HG02870 (cell line): ENCODE results near the gene HAUS3.

ENCODE experiments used
- ATAC-seq: cut with Tn5 transposase; IDR thresholded peaks from one replicate; pipeline ENCODE4 v1.9.1; 2021; ENCODE audit warnings: mild to moderate bottlenecking, moderate library complexity; ENCODE audit not compliant: unreplicated experiment

HAUS3 gene

DNA sequence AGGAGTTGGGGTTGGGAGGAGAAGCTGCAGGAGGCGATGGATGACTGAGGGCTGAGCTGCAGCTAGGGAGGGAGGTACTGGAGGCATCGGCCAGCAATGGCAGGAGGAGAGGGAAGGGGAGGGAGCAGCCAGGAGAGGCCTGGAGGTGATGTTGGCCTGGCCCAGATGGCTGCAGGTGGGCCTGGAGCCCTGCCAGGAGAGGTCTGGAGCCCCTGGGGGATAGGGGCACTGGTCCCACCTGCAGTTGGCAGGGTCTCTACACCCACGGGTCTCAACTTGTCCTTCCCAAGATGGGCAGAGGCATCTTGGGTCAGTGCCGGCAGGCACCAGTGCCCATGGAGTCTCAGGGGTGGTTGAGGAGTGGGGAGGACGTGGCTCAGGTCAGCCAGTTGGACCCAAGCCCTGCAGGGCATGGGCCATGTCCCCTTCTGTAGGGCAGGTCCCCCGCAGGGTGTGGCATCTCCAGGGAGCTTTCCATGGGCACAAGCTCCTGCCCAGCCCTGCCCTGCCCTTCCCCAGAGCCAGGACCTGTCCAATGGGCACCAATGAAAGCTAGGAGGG lies 22.6 kb upstream of the HAUS3 start:
- no peak for ATAC-seq

DNA sequence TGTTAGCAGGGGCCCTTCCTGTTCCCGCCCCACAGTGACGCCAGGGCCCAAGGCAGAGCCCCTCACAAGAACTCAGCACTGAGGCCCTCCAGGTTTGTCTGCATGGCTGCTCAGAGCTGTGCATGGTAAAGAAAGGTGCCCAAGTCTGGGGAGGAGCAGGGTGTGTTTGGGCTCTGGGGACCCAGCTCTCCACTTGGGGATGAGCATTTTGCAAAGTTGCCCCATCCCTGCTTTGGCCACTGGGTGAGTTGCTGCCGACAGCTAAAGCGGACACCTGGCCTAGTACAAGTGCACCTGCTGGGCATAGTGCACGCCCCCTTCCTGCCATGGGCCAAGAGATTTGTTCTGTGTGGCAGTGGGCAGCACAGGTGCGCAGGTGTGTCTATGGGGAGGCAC lies 22.0 kb upstream of the HAUS3 start:
- no peak for ATAC-seq

GRCh38 chr4:2262944-2263250 lies 21.0 kb upstream of the HAUS3 start:
- no peak for ATAC-seq

DNA sequence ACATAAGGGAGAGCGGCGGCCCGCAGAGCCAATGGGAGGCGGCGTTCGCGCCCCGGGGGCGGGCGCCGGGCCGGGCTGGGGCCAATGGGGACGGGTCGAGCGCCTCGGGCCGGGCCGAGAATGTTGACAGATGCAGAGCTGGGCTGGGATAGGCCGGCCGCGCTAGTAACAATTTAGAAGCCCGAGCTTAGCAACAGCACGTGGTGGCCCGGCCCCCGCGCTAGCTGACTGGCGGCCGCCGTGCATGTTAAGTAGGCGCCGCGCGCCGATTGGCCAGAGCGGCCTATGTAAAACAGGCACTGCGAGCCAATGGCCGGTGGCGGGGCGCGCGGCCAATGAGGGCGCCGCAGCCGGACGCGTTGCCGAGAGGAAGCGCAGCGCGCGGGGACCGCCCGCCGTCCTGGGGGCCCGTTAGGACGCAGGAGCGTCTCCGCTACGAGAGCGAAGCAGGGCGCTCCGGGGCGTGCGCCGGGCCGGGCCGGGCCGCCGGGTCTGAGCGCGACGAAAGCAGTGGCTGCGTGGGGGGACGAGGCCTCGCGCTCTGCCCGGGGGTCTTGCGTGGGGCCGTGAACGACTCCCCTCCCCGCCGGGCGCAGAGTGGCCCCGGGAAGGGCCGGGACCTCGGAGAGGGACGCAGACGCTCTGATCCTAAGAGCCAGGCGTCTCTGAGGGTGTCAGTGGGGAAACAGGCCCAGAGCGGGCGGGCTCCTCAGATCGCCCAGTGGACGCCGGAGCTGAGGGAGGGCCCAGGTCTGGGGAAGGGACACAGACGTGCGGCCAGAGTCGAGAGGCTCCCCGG lies 20.4 kb upstream of the HAUS3 start:
- peak; percentile 93 for ATAC-seq

- ATAC-seq: no peak
These were observed 19.9 kb upstream of the HAUS3 start, which contains the start of gene MXD4 for GRCh38 chr4:2261853-2262144. MXD4 (minus strand) TSS chr4:2262109; CDS start chr4:2261980, 129 bp downstream.

- no peak for ATAC-seq
These were observed 19.4 kb upstream of the HAUS3 start for GRCh38 chr4:2261110-2261852.

- no peak for ATAC-seq
These were observed 18.6 kb upstream of the HAUS3 start for GRCh38 chr4:2260344-2261109.

- ATAC-seq: no peak
These were observed 17.8 kb upstream of the HAUS3 start for GRCh38 chr4:2259541-2260343.

GRCh38 chr4:2259036-2259540 lies 17.2 kb upstream of the HAUS3 start:
- ATAC-seq: no peak

DNA sequence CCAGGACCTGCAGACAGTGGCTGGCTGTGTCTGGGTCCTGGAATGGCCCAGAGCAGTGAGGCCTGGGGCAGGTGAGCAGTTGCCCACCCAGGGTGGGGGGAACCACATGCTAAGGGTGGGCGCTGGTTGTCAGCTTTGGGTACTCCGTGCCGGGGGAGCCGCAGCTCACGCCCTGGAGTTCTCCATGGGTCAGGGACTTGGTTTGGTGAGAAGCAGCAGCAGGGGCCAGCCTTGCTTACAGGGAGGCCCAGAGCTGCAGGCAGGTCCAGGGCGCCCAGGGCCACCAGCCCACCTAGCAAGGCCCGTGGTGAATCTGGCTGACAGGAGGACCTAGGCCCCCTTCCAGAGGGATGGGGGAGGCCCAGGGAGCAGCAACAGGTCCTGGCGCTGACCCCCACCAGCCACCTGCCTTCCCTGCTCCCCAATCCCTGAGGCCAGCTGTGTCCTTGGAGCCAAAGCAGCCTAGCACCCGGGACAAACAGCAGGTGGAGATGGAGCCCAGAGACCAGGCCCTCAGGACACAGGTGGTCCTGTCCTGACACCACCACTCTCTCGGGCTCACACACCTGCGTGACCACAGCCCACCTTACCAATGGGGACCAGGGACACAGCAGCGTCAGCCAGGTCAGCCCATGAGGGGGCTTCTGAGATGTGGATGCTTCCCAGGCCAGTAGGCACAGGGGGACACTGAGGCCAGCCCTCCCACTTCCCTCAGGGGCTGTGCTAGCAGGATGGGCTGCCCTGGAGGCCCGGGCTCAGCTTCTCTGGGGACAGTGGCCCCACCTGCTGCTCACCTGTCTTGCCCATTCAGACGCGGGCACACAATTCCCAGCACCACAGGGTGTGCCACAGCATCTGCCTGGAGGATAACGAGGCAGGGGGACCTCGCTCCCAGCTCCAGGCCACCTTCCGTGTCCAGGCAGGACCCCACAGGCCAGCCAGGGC lies 16.4 kb upstream of the HAUS3 start:
- no peak for ATAC-seq

DNA sequence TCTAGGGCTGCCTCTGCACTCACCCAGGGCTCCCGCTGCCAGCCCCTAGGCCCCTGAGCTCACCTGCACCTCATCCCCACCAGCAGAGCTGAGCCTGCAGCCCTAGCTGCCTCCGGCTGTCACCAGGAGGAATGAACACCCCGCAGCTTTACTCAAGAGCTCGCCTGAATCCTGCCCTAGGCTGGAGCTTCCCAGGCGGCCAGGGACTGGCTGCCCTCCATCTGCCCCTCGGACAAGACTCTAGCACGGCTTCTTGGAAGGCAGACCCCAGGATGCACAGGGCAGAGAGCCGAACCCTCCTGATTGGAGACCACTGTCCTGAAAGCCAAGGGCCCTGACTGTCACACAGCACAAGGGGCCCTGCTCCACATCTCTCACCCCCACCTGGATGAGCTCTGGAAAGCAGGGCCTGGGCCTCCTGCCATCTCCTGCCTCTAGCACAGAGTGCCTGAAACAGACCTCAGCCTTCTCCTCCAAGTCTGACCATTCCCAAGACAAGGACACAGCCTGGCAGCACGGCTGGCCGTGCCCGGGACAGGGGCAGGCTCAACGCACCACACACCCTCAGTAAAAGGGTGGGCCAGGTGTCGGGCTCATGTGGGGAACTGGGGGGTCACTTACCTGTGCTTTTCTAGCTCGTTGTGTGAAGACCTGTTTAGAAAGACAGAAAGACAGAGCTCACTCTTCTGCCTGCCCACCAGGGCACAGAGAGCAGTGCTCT lies 15.6 kb upstream of the HAUS3 start:
- ATAC-seq: no peak

GRCh38 chr4:2256781-2257191 lies 14.9 kb upstream of the HAUS3 start:
- ATAC-seq: no peak

GRCh38 chr4:2256156-2256731 lies 14.3 kb upstream of the HAUS3 start:
- ATAC-seq: no peak

- ATAC-seq: no peak
These were observed 13.7 kb upstream of the HAUS3 start for GRCh38 chr4:2255501-2256155.

DNA sequence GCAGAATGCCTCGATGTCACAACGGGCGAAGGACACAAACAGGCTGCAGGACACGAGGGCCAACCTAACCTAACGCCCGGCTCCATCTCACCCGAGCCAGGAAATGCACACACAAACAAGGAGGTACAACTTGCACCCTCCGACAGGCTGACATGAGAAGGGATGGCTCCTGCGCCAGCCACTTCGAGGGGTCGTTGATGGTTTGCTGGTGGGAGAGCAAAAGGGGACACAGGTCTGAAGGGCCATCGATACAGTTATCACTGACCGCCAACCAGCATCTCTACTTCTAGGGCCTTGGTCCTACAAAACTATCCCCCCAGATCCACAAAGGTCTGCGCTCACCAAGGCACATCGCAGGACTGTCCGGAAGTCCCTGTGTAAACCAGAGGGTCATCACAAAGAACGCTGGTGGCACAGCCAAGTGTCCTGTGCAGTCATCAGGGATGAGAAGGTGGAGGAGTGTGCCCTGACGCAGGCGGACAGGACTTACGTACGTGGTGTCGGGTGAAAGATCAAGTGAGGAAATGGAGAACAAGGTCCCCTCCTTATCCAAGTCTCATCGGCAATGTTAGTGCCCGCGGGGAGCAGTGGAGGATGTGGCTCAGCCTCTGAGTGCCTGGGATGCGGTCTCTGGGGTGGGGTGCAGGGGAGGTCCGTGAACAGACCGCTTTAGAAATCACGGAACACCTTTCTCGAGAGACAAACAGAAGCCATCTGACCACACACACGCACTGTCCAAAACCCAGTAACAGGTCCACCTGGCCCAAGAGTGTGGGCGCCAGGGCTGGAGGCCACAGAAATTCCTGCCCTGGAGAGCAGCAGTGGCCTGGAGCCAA lies 13.0 kb upstream of the HAUS3 start:
- no peak for ATAC-seq

- no peak for ATAC-seq
These were observed 11.5 kb upstream of the HAUS3 start for GRCh38 chr4:2253160-2254084.
